Measurements from ENCODE around the gene ATXN2.

- no peak for TF ChIP-seq CTCF (conservative IDR thresholded peaks at IDR 0.05; ENCODE audit: low read depth, low read length)
- no peak for TF ChIP-seq EZH2phosphoT487 (IDR thresholded peaks at IDR 0.05; ENCODE audit: borderline replicate concordance, low read length)
These were observed 80.0 kb downstream of the ATXN2 start for GRCh38 chr12:111519083-111519482.
